Measurements from ENCODE around the gene GTF2E1. TPM values are rescaled to one million over a fixed set of nuclear protein-coding genes. Genes with fewer than 3 reads are reported as not detected.
"Not testable (repeated sequence)": the region's sequence is repeated elsewhere in the genome, so short reads cannot be mapped to it uniquely, and the experiment has no call there.

The GTF2E1 gene
- total RNA-seq, 1 experiment from 2014 or later, result 78.0 TPM

GRCh38 chr3:120730576-120731542 is 11.7 kb upstream of the GTF2E1 start:
- CTCF ChIA-PET, result interaction anchor here (1.0 kb wide), 1 partner anchor 11 kb away, joined by 4 read pairs; no protein-coding TSS in a partner anchor
- H3K36me3 Mint-ChIP-seq, result peaks cover 29% of the 10 kb centered on the region
- no peak for TF ChIP-seq ZNF532 (CRISPR knock-in tag; IDR thresholded peaks at IDR 0.05; ENCODE audit: borderline replicate concordance)
- no peak for TF ChIP-seq ELF4 (CRISPR knock-in tag; IDR thresholded peaks at IDR 0.05; ENCODE audit: low read depth)
- TF ChIP-seq FOXK1 (CRISPR knock-in tag; IDR thresholded peaks at IDR 0.05), result no peak

GRCh38 chr3:120738006-120738405 is 4.5 kb upstream of the GTF2E1 start:
- H3K4me1 Mint-ChIP-seq; CTCF ChIA-PET; H3K27ac Mint-ChIP-seq; H3K4me3 Mint-ChIP-seq; H3K27me3 Mint-ChIP-seq (ENCODE audit: low read depth); POLR2A ChIA-PET; ATAC-seq: not testable (repeated sequence)
- Mint-ChIP-seq H3K36me3 (peaks cover 57% of the 10 kb centered on the region), H3K9me3 (peaks cover 52% of the 10 kb centered on the region)
- peak; percentile 23 for DNase-seq (ENCODE audit: low spot score)

More at GRCh38 chr3:120730576-120731542, 11.7 kb upstream of the GTF2E1 start:
- Mint-ChIP-seq H3K4me1 (peaks cover 20% of the 10 kb centered on the region), H3K27me3 (ENCODE audit: low read depth) (0 out of 2 replicates have a peak, but pooled peaks cover 2% of the 10 kb centered on the region), H3K9me3 (peaks cover 29% of the 10 kb centered on the region), H3K4me3 (0 out of 2 replicates have a peak overlapping the region, but pooled peaks have one; percentile 2), H3K27ac (peak overlapping the region; percentile 66; the same call in 1 of the 2 replicates)
- ATAC-seq (peak; percentile 84), DNase-seq (ENCODE audit: low spot score) (peak; percentile 17)
- POLR2A ChIA-PET, result interaction anchor here (0.6 kb wide), 1 partner anchor 177 kb away, joined by 11 read pairs; the partner anchor contains the start of gene STXBP5L

DNA sequence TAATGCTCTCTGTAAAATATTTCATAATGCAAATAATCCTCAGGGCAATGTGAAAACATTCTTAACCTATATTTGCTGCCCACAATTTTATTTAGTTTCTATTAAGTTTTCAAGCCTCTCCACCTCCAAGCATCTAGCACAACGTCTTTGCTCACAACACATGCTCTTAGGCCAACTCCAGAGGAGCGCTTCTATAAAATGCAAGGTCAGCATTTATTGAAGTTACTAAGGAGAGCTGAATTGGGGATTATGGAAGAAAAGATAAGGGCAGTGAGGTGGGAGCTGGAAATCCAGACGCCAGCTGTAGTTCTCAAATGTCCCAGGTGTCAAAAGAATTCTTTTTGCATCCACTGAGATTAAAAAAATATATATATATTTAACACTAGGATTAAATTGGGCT is 1.2 kb upstream of the GTF2E1 start:
- H3K4me3 Mint-ChIP-seq, result peak overlapping the region; percentile 83
- peaks cover 40% of the 10 kb centered on the region for H3K36me3 Mint-ChIP-seq
- DNase-seq (ENCODE audit: low spot score), result no peak
- ChIA-PET CTCF (interaction anchor here (1.1 kb wide), 1 partner anchor 22 kb away, joined by 4 read pairs; no protein-coding TSS in a partner anchor), POLR2A (no interaction called here)
- H3K27ac Mint-ChIP-seq, result no peak overlapping the region
- ATAC-seq, result no peak
- H3K4me1 Mint-ChIP-seq, result peaks cover 31% of the 10 kb centered on the region
- H3K27me3 Mint-ChIP-seq (ENCODE audit: low read depth), result peaks cover 3% of the 10 kb centered on the region; the same call in 1 of the 2 replicates
- H3K9me3 Mint-ChIP-seq, result peaks cover 22% of the 10 kb centered on the region
- TF ChIP-seq, protein P1, sequence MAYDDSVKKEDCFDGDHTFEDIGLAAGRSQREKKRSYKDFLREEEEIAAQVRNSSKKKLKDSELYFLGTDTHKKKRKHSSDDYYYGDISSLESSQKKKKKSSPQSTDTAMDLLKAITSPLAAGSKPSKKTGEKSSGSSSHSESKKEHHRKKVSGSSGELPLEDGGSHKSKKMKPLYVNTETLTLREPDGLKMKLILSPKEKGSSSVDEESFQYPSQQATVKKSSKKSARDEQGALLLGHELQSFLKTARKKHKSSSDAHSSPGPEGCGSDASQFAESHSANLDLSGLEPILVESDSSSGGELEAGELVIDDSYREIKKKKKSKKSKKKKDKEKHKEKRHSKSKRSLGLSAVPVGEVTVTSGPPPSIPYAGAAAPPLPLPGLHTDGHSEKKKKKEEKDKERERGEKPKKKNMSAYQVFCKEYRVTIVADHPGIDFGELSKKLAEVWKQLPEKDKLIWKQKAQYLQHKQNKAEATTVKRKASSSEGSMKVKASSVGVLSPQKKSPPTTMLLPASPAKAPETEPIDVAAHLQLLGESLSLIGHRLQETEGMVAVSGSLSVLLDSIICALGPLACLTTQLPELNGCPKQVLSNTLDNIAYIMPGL (CRISPR knock-in tag; IDR thresholded peaks at IDR 0.05), result no peak
- TF ChIP-seq KAT7 (CRISPR knock-in tag; IDR thresholded peaks at IDR 0.05; ENCODE audit: borderline replicate concordance), result no peak
- no peak for TF ChIP-seq ZNF416 (CRISPR knock-in tag; IDR thresholded peaks at IDR 0.05)
- TF ChIP-seq IRF2 (CRISPR knock-in tag; IDR thresholded peaks at IDR 0.05; ENCODE audit: borderline replicate concordance, low read depth), result no peak
- TF ChIP-seq, protein P2, sequence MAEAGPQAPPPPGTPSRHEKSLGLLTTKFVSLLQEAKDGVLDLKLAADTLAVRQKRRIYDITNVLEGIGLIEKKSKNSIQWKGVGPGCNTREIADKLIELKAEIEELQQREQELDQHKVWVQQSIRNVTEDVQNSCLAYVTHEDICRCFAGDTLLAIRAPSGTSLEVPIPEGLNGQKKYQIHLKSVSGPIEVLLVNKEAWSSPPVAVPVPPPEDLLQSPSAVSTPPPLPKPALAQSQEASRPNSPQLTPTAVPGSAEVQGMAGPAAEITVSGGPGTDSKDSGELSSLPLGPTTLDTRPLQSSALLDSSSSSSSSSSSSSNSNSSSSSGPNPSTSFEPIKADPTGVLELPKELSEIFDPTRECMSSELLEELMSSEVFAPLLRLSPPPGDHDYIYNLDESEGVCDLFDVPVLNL (CRISPR knock-in tag; IDR thresholded peaks at IDR 0.05; ENCODE audit: borderline replicate concordance, low read depth), result no peak
- no peak for TF ChIP-seq ZNF671 (CRISPR knock-in tag; IDR thresholded peaks at IDR 0.05)
- no peak for TF ChIP-seq ETV6 (CRISPR knock-in tag; IDR thresholded peaks at IDR 0.05)
- TF ChIP-seq, protein P3, sequence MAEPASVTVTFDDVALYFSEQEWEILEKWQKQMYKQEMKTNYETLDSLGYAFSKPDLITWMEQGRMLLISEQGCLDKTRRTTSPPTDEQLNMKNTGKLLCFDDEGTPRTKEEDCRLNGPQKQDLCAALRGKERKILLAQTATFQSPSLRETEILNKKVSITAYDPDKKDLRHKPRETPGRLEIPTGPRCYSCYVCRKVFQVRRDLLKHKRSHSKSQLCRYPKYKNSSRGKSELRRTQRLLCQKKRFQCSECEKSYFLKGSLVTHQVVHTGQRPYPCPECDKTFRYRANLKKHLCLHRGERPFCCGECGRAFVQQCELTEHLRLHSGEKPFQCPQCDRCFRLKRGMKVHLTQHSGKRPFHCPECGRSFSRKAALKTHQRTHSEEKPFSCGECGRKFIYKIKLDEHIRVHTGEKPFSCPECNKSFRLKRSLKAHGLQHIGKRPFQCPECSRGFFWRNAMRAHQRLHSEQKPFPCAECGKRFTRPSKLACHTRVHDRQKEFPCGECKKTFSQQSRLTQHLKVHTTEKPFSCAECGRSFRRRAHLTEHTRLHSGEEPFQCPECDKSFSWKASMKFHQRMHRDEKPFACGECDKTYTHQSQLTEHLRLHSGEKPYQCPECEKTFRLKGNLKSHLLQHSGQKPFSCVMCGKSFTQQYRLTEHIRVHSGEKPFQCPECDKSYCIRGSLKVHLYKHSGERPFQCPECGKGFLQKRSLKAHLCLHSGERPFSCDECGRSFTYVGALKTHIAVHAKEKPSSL (CRISPR knock-in tag; conservative IDR thresholded peaks at IDR 0.05), result no peak
- TF ChIP-seq, protein P4, sequence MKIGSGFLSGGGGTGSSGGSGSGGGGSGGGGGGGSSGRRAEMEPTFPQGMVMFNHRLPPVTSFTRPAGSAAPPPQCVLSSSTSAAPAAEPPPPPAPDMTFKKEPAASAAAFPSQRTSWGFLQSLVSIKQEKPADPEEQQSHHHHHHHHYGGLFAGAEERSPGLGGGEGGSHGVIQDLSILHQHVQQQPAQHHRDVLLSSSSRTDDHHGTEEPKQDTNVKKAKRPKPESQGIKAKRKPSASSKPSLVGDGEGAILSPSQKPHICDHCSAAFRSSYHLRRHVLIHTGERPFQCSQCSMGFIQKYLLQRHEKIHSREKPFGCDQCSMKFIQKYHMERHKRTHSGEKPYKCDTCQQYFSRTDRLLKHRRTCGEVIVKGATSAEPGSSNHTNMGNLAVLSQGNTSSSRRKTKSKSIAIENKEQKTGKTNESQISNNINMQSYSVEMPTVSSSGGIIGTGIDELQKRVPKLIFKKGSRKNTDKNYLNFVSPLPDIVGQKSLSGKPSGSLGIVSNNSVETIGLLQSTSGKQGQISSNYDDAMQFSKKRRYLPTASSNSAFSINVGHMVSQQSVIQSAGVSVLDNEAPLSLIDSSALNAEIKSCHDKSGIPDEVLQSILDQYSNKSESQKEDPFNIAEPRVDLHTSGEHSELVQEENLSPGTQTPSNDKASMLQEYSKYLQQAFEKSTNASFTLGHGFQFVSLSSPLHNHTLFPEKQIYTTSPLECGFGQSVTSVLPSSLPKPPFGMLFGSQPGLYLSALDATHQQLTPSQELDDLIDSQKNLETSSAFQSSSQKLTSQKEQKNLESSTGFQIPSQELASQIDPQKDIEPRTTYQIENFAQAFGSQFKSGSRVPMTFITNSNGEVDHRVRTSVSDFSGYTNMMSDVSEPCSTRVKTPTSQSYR (CRISPR knock-in tag; IDR thresholded peaks at IDR 0.05), result no peak
- no peak for TF ChIP-seq ZNF317 (CRISPR knock-in tag; IDR thresholded peaks at IDR 0.05; ENCODE audit: borderline replicate concordance, low read depth)
- no peak for TF ChIP-seq ESRRA (CRISPR knock-in tag; IDR thresholded peaks at IDR 0.05; ENCODE audit: borderline replicate concordance)
- TF ChIP-seq CBFB (CRISPR knock-in tag; IDR thresholded peaks at IDR 0.05; ENCODE audit: low read depth), result no peak
- no peak for TF ChIP-seq SOX15 (CRISPR knock-in tag; IDR thresholded peaks at IDR 0.05)
- TF ChIP-seq NFATC4 (CRISPR knock-in tag; IDR thresholded peaks at IDR 0.05), result no peak
- TF ChIP-seq RORB (CRISPR knock-in tag; IDR thresholded peaks at IDR 0.05), result no peak

Data from WTC11 (cell line).